Stimulated activated CD8-positive, alpha-beta memory T cell treated with anti-CD3 and anti-CD28 coated beads, Interleukin-4, amount 100 ng/mL, for 1 hour (primary cell): Measurements from ENCODE around the gene CAB39L.
"Not testable (repeated sequence)": the region's sequence is repeated elsewhere in the genome, so short reads cannot be mapped to it uniquely, and the experiment has no call there.

Experiments used
- DNase-seq, 2 donors: peaks; one replicate each; pipeline ENCODE4 v3.0.0-alpha.2; 2020; ENCODE audit warnings: low read depth in 2 of 2, low spot score in 1 of 2

The CAB39L gene

DNA sequence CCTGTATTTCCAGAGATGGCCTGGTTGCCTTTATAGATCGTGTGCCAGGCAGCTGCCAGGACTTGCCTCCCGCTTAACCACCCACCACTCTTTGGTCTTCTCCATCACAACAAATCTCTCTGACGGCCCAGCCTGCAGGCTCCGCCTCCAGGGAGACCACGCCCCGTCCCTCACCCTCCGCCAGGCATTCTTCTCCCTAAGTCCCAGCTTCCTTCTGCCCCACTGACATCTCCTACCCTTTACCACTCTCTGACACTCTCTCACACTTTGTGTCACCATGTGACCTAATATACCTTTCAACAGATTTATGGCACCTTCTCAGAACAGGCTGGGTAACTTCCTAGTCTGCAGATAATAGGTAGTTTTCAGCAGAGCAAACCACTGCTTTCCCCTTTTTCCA, 95.1 kb downstream of the CAB39L start:
- DNase-seq: no peak

DNA sequence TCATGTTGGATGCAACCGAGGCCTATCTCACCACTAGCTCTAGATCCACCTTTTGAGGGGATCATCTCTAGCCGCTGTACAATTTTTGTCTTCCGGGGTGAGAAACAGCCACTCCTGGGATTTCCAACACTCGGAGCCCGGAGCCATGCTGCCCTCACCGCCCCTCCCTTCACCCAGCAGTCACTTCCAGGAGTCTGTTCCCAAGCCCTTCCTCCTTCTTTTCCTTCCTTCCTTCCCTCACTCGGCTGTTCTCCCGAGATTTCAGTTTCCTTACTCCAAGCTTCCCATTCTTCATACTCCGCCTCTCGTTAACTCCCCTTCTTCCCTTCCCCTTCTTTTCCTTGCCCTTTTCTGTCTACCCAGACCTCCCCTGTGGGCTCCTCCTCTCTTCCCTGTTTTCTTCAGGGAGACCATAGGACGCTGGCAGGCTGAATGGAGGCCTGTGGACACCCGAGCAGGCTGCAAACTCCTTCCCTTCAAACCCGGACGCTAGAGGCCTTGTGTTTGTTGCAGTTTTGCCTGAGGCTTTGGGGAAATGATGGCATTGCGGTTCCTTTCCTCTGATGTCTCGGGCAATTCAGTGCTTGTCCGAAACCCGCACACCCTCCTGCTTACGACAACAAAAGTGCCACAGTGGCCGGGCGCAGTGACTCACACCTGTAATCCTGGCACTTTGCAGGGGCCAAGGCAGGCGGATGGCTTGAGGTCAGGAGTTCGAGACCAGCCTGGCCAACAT, 96.0 kb downstream of the CAB39L start:
- no peak for DNase-seq

DNA sequence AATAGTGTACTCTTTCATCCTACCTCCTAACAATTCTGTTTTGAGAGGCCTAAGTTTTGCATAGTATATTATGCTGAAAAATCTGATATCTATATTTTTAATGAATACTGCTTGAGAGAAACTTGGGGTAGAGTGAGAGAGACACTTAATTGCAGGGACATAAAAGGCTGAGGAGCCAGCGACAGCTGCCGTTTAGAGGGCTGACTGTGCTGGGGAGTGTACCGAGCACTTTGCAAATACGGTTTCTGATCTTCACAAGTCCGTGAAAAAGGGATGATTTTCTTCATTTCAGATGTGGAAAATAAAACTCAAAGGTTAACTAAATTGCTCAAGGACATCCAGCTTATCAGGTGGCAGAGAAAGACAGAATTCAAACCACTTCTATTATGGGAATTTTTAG, 97.4 kb downstream of the CAB39L start:
- no peak for DNase-seq

GRCh38 chr13:49343731-49344130, 100.1 kb downstream of the CAB39L start:
- DNase-seq: no peak

DNA sequence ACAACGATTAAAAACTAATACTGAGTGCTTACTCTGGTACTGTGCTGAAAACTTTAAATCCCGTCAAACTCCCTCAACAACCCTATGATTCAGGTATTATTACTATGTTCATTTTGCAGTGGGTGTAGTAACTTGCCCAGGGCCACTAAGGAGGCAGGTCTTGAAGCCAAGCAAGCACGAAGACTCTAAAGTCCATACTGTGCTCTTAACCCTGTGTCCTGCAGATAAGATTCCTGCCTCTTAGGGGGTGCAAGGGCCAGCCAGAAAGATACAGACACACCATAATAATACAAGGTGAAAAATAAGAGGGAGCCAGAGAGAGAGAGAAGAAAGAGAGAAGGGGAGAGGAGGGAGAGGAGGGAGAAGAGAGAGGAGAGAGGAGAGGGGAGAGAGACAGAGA, 100.6 kb downstream of the CAB39L start:
- DNase-seq: no peak

- no peak for DNase-seq
Observed at GRCh38 chr13:49342454-49342853, 101.4 kb downstream of the CAB39L start.

DNA sequence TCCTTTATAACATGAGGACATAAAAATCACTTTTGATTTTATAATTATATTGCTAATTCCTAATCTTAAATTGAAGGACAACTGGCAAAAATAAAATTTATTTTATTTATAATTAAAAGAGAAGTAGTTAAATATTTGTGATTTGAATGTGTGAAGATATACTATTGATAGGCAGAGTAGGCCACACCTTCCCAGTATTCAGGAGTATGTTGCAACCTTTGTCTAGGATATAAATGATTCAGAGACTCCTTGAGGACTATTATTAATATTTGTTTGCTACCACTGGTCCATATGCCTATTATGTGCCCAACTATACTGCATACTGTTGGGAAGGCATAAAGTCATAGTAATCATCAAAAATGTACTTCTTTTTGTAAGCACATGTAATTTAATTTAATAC, 101.9 kb downstream of the CAB39L start:
- no peak for DNase-seq

GRCh38 chr13:49341517-49341916, 102.3 kb downstream of the CAB39L start:
- DNase-seq: no peak

DNA sequence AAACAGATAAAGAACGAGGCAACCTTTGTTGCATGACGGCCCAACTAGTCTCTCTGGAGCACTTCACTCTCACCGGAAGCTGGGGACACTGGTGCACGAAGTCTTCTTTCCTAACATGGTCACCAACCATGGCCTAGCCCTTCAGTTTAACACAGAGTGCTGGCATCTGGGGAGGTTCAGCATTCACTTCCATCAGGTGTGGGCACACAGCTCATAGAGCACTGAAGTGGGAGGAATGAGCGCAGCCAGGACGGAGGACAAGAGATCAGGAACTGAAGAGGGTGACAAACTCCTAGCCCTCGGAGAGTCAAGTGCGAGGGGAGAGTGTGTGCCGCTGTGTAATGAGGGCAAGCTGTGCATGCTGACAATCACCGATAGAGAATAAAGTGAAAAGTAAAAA, 103.7 kb downstream of the CAB39L start:
- no peak for DNase-seq

- no peak for DNase-seq
Observed at GRCh38 chr13:49336655-49337054, 107.2 kb downstream of the CAB39L start.

DNA sequence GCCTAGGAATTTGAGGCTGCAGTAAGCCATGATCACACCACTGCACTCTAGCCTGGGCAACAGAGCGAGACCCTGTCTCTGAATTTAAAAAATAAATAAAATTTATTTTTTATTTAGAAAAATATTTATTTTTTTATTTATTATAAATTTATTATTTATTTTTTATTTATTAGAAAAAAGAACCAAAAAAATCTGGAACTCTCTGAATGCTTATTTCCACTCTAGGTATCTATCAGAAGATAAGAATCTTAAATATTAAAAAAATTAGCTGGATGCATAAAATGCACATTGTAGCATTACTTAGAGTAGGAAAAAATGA, 113.4 kb downstream of the CAB39L start:
- DNase-seq: no peak

- DNase-seq: no peak
Observed at GRCh38 chr13:49329831-49330545, 113.9 kb downstream of the CAB39L start.

- not testable (repeated sequence) for DNase-seq
Observed at GRCh38 chr13:49327145-49327544, 116.7 kb downstream of the CAB39L start.

DNA sequence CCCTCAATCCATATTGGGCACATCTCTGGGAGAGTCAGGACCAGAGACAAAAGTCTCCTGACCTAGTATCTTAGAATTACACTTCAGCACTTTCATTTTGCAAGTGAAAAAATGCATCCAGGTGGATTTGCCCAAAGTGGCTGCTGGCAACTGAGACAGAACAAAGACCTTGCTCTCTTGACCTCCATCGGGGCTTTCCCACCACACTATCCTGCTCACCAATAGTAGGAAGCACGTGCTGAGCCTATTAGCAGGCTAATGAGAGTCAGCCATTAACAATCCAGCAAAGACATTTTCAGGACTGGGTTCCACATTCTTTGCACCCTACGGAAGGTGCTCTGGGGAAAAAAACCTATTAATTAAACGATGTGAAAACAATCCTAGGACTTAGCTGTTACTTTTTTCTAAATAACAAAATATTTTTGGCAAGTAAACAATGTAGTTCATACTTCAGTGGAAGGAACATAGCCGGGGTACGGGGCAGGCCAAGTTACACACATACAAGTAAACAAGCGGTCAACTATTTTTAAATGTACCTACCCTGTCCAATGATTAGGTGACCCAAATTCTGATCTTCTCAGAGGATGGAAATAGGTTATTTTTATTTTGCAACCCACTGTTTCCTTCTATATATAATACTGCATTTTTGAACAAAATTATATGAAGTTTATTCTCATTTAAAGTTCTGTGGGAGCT, 117.5 kb downstream of the CAB39L start:
- DNase-seq: no peak

- no peak for DNase-seq
Observed at GRCh38 chr13:49323344-49323743, 120.5 kb downstream of the CAB39L start.

DNA sequence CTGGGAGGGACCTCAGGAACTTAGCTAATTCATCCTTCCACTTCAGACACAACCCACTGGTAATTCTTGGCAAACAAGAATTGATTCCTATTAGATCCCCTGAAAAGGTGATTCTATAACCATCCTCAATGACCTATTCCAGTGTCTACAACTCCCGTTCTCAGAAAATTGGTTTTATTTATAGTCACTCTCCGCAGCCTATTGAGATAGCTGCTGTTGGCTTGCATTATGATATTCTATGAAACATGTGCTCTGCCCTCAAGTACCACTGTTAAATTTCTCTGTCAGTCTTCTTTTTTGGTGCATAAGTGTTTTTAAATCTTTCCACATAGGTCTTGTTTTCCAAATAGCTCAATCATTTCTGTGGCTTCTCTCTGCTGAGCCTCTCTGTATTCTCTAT, 121.2 kb downstream of the CAB39L start:
- no peak for DNase-seq

- no peak for DNase-seq
Observed at GRCh38 chr13:49320975-49321374, 122.9 kb downstream of the CAB39L start.

GRCh38 chr13:49319951-49320350, 123.9 kb downstream of the CAB39L start:
- no peak for DNase-seq

GRCh38 chr13:49319551-49319950, 124.3 kb downstream of the CAB39L start:
- DNase-seq: no peak

DNA sequence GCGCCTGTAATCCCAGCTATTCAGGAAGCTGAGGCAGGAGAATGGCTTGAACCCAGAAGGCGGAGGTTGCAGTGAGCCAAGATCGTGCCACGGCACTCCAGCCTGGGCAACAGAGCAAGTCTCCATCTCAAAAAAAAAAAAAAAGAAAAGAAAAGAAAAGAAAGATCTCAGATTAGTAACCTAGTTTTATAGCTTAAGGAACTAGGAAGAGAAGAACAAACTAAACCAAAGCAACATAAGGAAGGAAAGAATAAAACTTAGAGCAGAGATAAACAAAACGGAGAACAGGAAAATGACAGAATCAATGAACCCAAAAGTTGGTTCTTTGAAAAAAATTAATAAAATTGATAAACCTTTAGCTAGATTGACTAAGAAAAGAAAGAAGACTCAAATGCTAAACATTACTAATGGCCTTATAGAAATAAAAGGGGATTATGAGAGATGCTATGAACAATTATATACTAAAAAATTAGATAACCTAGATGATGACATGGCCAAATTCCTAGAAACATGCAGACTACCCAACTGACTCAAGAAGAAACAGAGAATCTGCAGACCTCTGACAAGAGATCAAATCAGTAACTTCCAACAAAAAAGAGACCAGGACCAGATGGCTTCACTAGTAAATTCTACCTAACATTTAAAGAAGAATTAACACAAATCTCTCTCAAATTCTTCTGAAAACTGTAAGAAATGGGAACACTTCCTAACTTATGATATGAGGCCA, 127.9 kb downstream of the CAB39L start:
- DNase-seq: no peak

DNA sequence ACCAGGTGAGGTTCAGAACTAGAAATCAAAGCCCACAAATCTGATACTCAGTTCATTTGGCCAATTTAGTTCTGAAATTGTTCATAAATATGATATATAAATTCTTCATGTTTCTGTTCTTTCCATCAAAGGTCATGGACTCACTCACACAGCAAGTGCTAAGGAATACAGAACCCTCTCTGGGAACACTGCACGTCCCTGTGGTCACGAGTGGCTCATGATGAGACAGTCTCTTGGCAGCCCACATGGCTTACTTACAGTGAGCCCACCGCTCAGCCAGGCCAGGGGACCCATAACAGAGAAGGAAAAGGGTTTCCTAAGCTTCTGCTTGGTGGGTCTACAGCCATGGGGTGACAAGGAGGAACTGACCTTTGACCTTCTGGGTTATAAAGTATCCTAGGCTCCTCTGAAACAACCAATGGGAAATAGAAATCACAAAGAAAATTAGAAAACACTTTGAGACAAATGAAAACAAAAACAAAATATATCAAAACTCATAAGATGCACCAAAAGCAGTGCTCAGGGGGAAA, 128.8 kb downstream of the CAB39L start:
- no peak for DNase-seq
